Smooth muscle cell (in vitro differentiated cells): ENCODE data around the gene DLX1. TPM values are rescaled to one million over a fixed set of nuclear protein-coding genes. Genes with fewer than 3 reads are reported as not detected.

Experiments used
- DNase-seq: peaks from one replicate; lab custom pipeline; 2025; ENCODE audit not compliant: unreplicated experiment; lab: John Stamatoyannopoulos, UW
- H2AFZ ChIP-seq: fragments of 200-600 bp; sonication (generic); 2 replicates; pipeline ENCODE4 v1.6.0; 2016; ENCODE audit warnings: antibody characterized with exemption, low read depth, mild to moderate bottlenecking
- H3F3A ChIP-seq: fragments of 200-600 bp; sonication (generic); 2 replicates; pipeline ENCODE4 v1.6.0; 2017; ENCODE audit warnings: antibody characterized with exemption, low read depth
- H3K27ac ChIP-seq: fragments of 200-600 bp; sonication (generic); 2 replicates; pipeline ENCODE4 v1.5.1; 2016; ENCODE audit warnings: low read depth, mild to moderate bottlenecking
- H3K27me3 ChIP-seq: fragments of 200-600 bp; sonication (generic); 2 replicates; pipeline ENCODE4 v1.6.1; 2016; ENCODE audit warnings: low read depth, mild to moderate bottlenecking
- H3K36me3 ChIP-seq: fragments of 200-600 bp; sonication (generic); 2 replicates; pipeline ENCODE4 v1.5.1; 2016; ENCODE audit warnings: low read depth
- H3K4me1 ChIP-seq: fragments of 200-600 bp; sonication (generic); 2 replicates; pipeline ENCODE4 v1.5.1; 2016; ENCODE audit warnings: low read depth
- H3K4me2 ChIP-seq: fragments of 200-600 bp; sonication (generic); 2 replicates; pipeline ENCODE4 v1.6.0; 2016; ENCODE audit warnings: mild to moderate bottlenecking
- H3K4me3 ChIP-seq: fragments of 200-600 bp; sonication (generic); 2 replicates; pipeline ENCODE4 v1.5.1; 2016; ENCODE audit warnings: mild to moderate bottlenecking
- H3K79me2 ChIP-seq: fragments of 200-600 bp; sonication (generic); 2 replicates; pipeline ENCODE4 v1.6.0; 2016; ENCODE audit warnings: low read depth, mild to moderate bottlenecking
- H3K9ac ChIP-seq: fragments of 200-600 bp; sonication (generic); 2 replicates; pipeline ENCODE4 v1.6.0; 2016; ENCODE audit warnings: low read depth
- H3K9me3 ChIP-seq: fragments of 200-600 bp; sonication (generic); replicated peaks from 2 replicates; pipeline ENCODE4 v1.5.1; 2016; ENCODE audit warnings: low read depth
- H4K20me1 ChIP-seq: fragments of 200-600 bp; sonication (generic); 2 replicates; pipeline ENCODE4 v1.6.0; 2016; ENCODE audit warnings: low read depth
- CTCF ChIP-seq: fragments of 200-600 bp; sonication (generic); IDR thresholded peaks from 2 replicates; pipeline ENCODE4 v1.5.1; 2017; ENCODE audit warnings: borderline replicate concordance, mild to moderate bottlenecking, antibody characterized with exemption; ENCODE audit not compliant: insufficient read depth, poor library complexity, severe bottlenecking
- WGBS: methylation state at CpG from one replicate; pipeline ENCODE4 v1.1.7; 2016; ENCODE audit warnings: low lambda C conversion rate; 5-methylcytosine and 5-hydroxymethylcytosine counted together
- polyA plus RNA-seq: library from polyadenylated mRNA; unstranded; fragments of >200 nt; fragmentation: Nextera tagmentation; extraction: Ambion mirVana; gene quantifications from 2 replicates; pipeline ENCODE4 v1.2.1, GENCODE V29; 2016
- total RNA-seq: library from RNA; depleted of rRNA; stranded (reverse); fragments of >200 nt; gene quantifications from 2 replicates; pipeline ENCODE4 v1.2.3, GENCODE V29; 2014

The DLX1 gene
- total and polyA plus RNA-seq, 2 experiments from 2014 or later, result 3.3 to 3.5 TPM

GRCh38 chr2:172070936-172071335 lies 14.4 kb upstream of the DLX1 start:
- WGBS, result 74% methylated on average over 1 of the region's 1 CpG
- H3K9ac ChIP-seq, result no peak overlapping the region

GRCh38 chr2:172072303-172072702 lies 13.0 kb upstream of the DLX1 start:
- H3K4me1 ChIP-seq, result no peaks in the 10 kb centered on the region
- TF ChIP-seq CTCF, result no peak
- H4K20me1 ChIP-seq, result no peaks in the 10 kb centered on the region
- DNase-seq, result no peak
- WGBS, result 74% methylated on average over 3 of the region's 3 CpGs
- H3K4me2 ChIP-seq, result no peak overlapping the region
- no peak overlapping the region for H2AFZ ChIP-seq
- no peak overlapping the region for H3K4me3 ChIP-seq
- H3K9ac ChIP-seq, result no peak overlapping the region
- no peaks in the 10 kb centered on the region for H3K36me3 ChIP-seq
- no peaks in the 10 kb centered on the region for H3K79me2 ChIP-seq
- no peaks in the 10 kb centered on the region for H3K9me3 ChIP-seq
- H3K27ac ChIP-seq, result no peak overlapping the region
- H3K27me3 ChIP-seq, result peaks cover 29% of the 10 kb centered on the region
- no peaks in the 10 kb centered on the region for H3F3A ChIP-seq

More at GRCh38 chr2:172070936-172071335, 14.4 kb upstream of the DLX1 start:
- Histone ChIP-seq H3F3A (no peaks in the 10 kb centered on the region), H3K27ac (no peak overlapping the region), H4K20me1 (no peaks in the 10 kb centered on the region), H2AFZ (no peak overlapping the region), H3K4me3 (no peak overlapping the region), H3K4me1 (no peaks in the 10 kb centered on the region), H3K9me3 (no peaks in the 10 kb centered on the region), H3K4me2 (no peak overlapping the region), H3K36me3 (no peaks in the 10 kb centered on the region), H3K79me2 (no peaks in the 10 kb centered on the region), H3K27me3 (peaks cover 15% of the 10 kb centered on the region)
- no peak for TF ChIP-seq CTCF
- DNase-seq, result no peak

GRCh38 chr2:172072706-172073105 lies 12.6 kb upstream of the DLX1 start:
- Histone ChIP-seq H3K9ac (no peak overlapping the region), H3F3A (no peaks in the 10 kb centered on the region), H3K79me2 (no peaks in the 10 kb centered on the region), H3K27me3 (peaks cover 33% of the 10 kb centered on the region), H3K4me1 (no peaks in the 10 kb centered on the region), H3K4me2 (no peak overlapping the region), H3K27ac (no peak overlapping the region), H4K20me1 (no peaks in the 10 kb centered on the region), H3K36me3 (no peaks in the 10 kb centered on the region), H3K4me3 (no peak overlapping the region), H3K9me3 (no peaks in the 10 kb centered on the region), H2AFZ (no peak overlapping the region)
- 96% methylated on average over 2 of the region's 2 CpGs for WGBS
- DNase-seq, result no peak
- TF ChIP-seq CTCF, result no peak

GRCh38 chr2:172073518-172073917 lies 11.8 kb upstream of the DLX1 start:
- Histone ChIP-seq H2AFZ (no peak overlapping the region), H3K79me2 (no peaks in the 10 kb centered on the region), H3K4me3 (no peak overlapping the region), H3K9me3 (no peaks in the 10 kb centered on the region), H3K27ac (no peak overlapping the region), H3K9ac (no peak overlapping the region), H4K20me1 (no peaks in the 10 kb centered on the region), H3K36me3 (no peaks in the 10 kb centered on the region), H3K4me2 (no peak overlapping the region), H3K4me1 (no peaks in the 10 kb centered on the region), H3F3A (no peaks in the 10 kb centered on the region), H3K27me3 (peaks cover 41% of the 10 kb centered on the region)
- 94% methylated on average over 4 of the region's 4 CpGs for WGBS
- DNase-seq, result no peak
- no peak for TF ChIP-seq CTCF
